GM12878 (cell line): ENCODE data around the gene LPCAT4. TPM values are rescaled to one million over a fixed set of nuclear protein-coding genes. Genes with fewer than 3 reads are reported as not detected.

Experiments used
- ATAC-seq: fragments of 200-7000 bp; cut with Tn5 transposase; 3 replicates; pipeline ENCODE4 v1.9.1; 2020; ENCODE audit warnings: mild to moderate bottlenecking, moderate library complexity
- BruUV-seq: library from RNA; stranded (reverse); fragments of 400-500 nt; replicated peaks from 2 replicates; lab custom pipeline; 2021; lab: Mats Ljungman, UMichigan
- CTCF ChIA-PET: fragments of 300-600 bp; sonication (Branson Sonifier 250); formaldehyde crosslinking; extraction: SDS; loops from one replicate; lab custom pipeline; 2021; ENCODE audit warnings: inconsistent platforms; lab: Yijun Ruan, JAX
- POLR2A ChIA-PET: fragments of 350-600 bp; formaldehyde crosslinking; extraction: SDS; loops from one replicate; lab custom pipeline; 2021; ENCODE audit warnings: inconsistent platforms; lab: Charles Lee
- RAD21 ChIA-PET: fragments of 300-600 bp; sonication (Branson Sonifier 250); formaldehyde crosslinking; loops from one replicate; lab custom pipeline; 2023; ENCODE audit warnings: antibody characterized with exemption; ENCODE audit not compliant: unreplicated experiment; lab: Charles Lee
- SMC1A ChIA-PET: fragments of 300-600 bp; sonication (Branson Sonifier 250); formaldehyde crosslinking; loops from one replicate; lab custom pipeline; 2023; ENCODE audit not compliant: unreplicated experiment, uncharacterized antibody; lab: Charles Lee
- DNase-seq: peaks from one replicate; pipeline ENCODE4 v3.0.0-alpha.2; 2011; ENCODE audit warnings: low read depth, low spot score
- FAIRE-seq: peaks from 3 replicates; lab custom pipeline; 2011; peaks lifted over from hg19 to GRCh38; lab: Jason Lieb, UNC
- H2AFZ ChIP-seq: 2 replicates; pipeline ENCODE4 v1.6.0; 2011; ENCODE audit warnings: low read depth, low read length, control low read depth; ENCODE audit not compliant: control insufficient read depth
- H3K27ac ChIP-seq: 2 replicates; pipeline ENCODE4 v1.5.1; 2011; ENCODE audit warnings: control low read depth; ENCODE audit not compliant: control insufficient read depth, insufficient read depth
- H3K27me3 ChIP-seq, 2 experiments: replicated peaks in 1 of 2; 2 replicates each; pipeline versions ENCODE4 v1.6.0 to v1.6.1; 2011; ENCODE audit warnings: low read length in 1 of 2; ENCODE audit not compliant: control insufficient read depth in 2 of 2, insufficient read depth in 2 of 2
- H3K36me3 ChIP-seq, 2 experiments: 2 replicates each; pipeline ENCODE4 v1.5.1; 2011; ENCODE audit warnings: low read length in 1 of 2; ENCODE audit not compliant: control insufficient read depth in 2 of 2, insufficient read depth in 2 of 2
- H3K4me1 ChIP-seq: 2 replicates; pipeline ENCODE4 v1.6.1; 2011; ENCODE audit warnings: mild to moderate bottlenecking, low read length, moderate library complexity, mixed read lengths; ENCODE audit not compliant: control insufficient read depth, insufficient read depth
- H3K4me2 ChIP-seq: 2 replicates; pipeline ENCODE4 v1.6.0; 2011; ENCODE audit warnings: control low read depth; ENCODE audit not compliant: control insufficient read depth, insufficient read depth
- H3K4me3 ChIP-seq: fragments of 200-600 bp; sonication (generic); 2 replicates; pipeline ENCODE4 v1.5.1; 2016
- H3K79me2 ChIP-seq: 2 replicates; pipeline ENCODE4 v1.6.0; 2011; ENCODE audit warnings: low read length; ENCODE audit not compliant: control insufficient read depth, insufficient read depth
- H3K9ac ChIP-seq: 2 replicates; pipeline ENCODE4 v1.8.0; 2011; ENCODE audit warnings: low read length, control low read depth, mixed read lengths; ENCODE audit not compliant: control insufficient read depth, insufficient read depth
- H3K9me3 ChIP-seq: replicated peaks from 3 replicates; pipeline ENCODE4 v1.5.1; 2011; ENCODE audit warnings: mild to moderate bottlenecking, low read length; ENCODE audit not compliant: control insufficient read depth, insufficient read depth
- H4K20me1 ChIP-seq: 2 replicates; pipeline ENCODE4 v1.6.0; 2011; ENCODE audit not compliant: control insufficient read depth, insufficient read depth
- CHD4 ChIP-seq: fragments of 200-600 bp; sonication (generic); IDR thresholded peaks from 2 replicates; pipeline ENCODE4 v1.6.1; 2016; ENCODE audit warnings: mild to moderate bottlenecking
- HCFC1 ChIP-seq: fragments of 150-350 bp; IDR thresholded peaks from 2 replicates; pipeline ENCODE4 v1.6.1; 2014; ENCODE audit warnings: low read length
- HDGF ChIP-seq: fragments of 450-650 bp; IDR thresholded peaks from 2 replicates; pipeline ENCODE4 v1.6.1; 2016; ENCODE audit warnings: antibody characterized with exemption
- HSF1 ChIP-seq: fragments of 150-350 bp; IDR thresholded peaks from 2 replicates; pipeline ENCODE4 v1.6.1; 2014; ENCODE audit warnings: mild to moderate bottlenecking, low read depth, low read length
- IKZF1 ChIP-seq: fragments of 450-650 bp; conservative IDR thresholded peaks from 2 replicates; pipeline ENCODE4 v1.6.1; 2017; ENCODE audit warnings: antibody characterized with exemption, mild to moderate bottlenecking
- MEF2B ChIP-seq: fragments of 450-650 bp; IDR thresholded peaks from 2 replicates; pipeline ENCODE4 v1.6.1; 2018; ENCODE audit warnings: mild to moderate bottlenecking, moderate library complexity; ENCODE audit not compliant: partially characterized antibody, poor library complexity, severe bottlenecking
- MTA2 ChIP-seq: fragments of 450-650 bp; IDR thresholded peaks from 2 replicates; pipeline ENCODE4 v1.6.1; 2016; ENCODE audit warnings: low read depth, mild to moderate bottlenecking, moderate library complexity
- POU2F2 ChIP-seq: IDR thresholded peaks from 3 replicates; pipeline ENCODE4 v1.6.1; 2011; ENCODE audit warnings: low read depth, mild to moderate bottlenecking, low read length, borderline replicate concordance
- RAD51 ChIP-seq: fragments of 450-650 bp; IDR thresholded peaks from 2 replicates; pipeline ENCODE4 v1.6.1; 2016; ENCODE audit warnings: moderate library complexity, mild to moderate bottlenecking, inconsistent platforms
- RELA ChIP-seq: fragments of 450-650 bp; IDR thresholded peaks from 2 replicates; pipeline ENCODE4 v1.8.0; 2014; ENCODE audit warnings: borderline replicate concordance; ENCODE audit not compliant: partially characterized antibody
- SIN3A ChIP-seq: IDR thresholded peaks from 2 replicates; pipeline ENCODE4 v1.6.1; 2012; ENCODE audit warnings: low read depth, low read length, improper control_type of control experiment
- ZNF274 ChIP-seq: IDR thresholded peaks from one replicate; pipeline ENCODE4 v1.8.0; 2011; ENCODE audit not compliant: insufficient read length, insufficient read depth
- ZZZ3 ChIP-seq: IDR thresholded peaks from 2 replicates; pipeline ENCODE4 v1.6.1; 2011; ENCODE audit warnings: low read depth; ENCODE audit not compliant: control insufficient read depth, insufficient read length
- WGBS: methylation state at CpG from one replicate; pipeline ENCODE4 v1.1.6; 2016; ENCODE audit warnings: low lambda C conversion rate; ENCODE audit not compliant: insufficient replicate concordance, insufficient coverage; ENCODE audit errors: missing lambda C conversion rate; 5-methylcytosine and 5-hydroxymethylcytosine counted together
- in situ Hi-C: fragments of 300-500 bp; cut with MboI; formaldehyde crosslinking; loops from 9 replicates; pipeline ENCODE4 v1.14.3; 2018; ENCODE audit warnings: mixed read lengths
- intact Hi-C: fragments of 100-400 bp; cut with micrococcal nuclease; formaldehyde crosslinking; loops from one replicate; pipeline ENCODE4 v1.14.2; 2022; ENCODE audit not compliant: unreplicated experiment
- polyA plus RNA-seq, 11 experiments: library from polyadenylated mRNA; depleted of rRNA in 4 of 11; unstranded in 6 of 11; stranded (reverse) in 5 of 11; fragments of >200 nt; fragmentation: Nextera tagmentation in 4 of 11; fragmentation: Illumina TruSeq in 1 of 11; extraction: Ambion mirVana in 4 of 11; extraction: Trizol in 1 of 11; gene quantifications; 1 replicate in 1 of 11; 2 replicates in 10 of 11; pipeline versions ENCODE4 v1.2.1 to v1.2.3, GENCODE V29; 2011 to 2016; ENCODE audit warnings: inconsistent platforms in 2 of 11, missing spikeins in 2 of 11, low read depth in 1 of 11
- total RNA-seq, 4 experiments: library from RNA; depleted of rRNA in 3 of 4; stranded (reverse); fragments of >200 nt in 3 of 4; fragmentation: Illumina TruSeq in 1 of 4; extraction: Trizol in 1 of 4; gene quantifications; 2 replicates each; pipeline versions ENCODE4 v1.2.1 to v1.2.3, GENCODE V29; 2013 to 2021
- TF ChIP-seq, protein P1 (sequence below): fragments of 450-650 bp; IDR thresholded peaks from 2 replicates; pipeline ENCODE4 v1.6.1; 2017; ENCODE audit warnings: borderline replicate concordance
- TF ChIP-seq, protein P2 (sequence below): IDR thresholded peaks from 2 replicates; pipeline ENCODE4 v1.6.1; 2012; ENCODE audit warnings: low read depth, low read length, improper control_type of control experiment

Gene LPCAT4
- total and polyA plus RNA-seq, 10 of the 15 experiments (the other 5 are each of a cell fraction or from before 2014, with no cell fraction given), result 14.4 to 57.2 (median 33.0) TPM

DNA sequence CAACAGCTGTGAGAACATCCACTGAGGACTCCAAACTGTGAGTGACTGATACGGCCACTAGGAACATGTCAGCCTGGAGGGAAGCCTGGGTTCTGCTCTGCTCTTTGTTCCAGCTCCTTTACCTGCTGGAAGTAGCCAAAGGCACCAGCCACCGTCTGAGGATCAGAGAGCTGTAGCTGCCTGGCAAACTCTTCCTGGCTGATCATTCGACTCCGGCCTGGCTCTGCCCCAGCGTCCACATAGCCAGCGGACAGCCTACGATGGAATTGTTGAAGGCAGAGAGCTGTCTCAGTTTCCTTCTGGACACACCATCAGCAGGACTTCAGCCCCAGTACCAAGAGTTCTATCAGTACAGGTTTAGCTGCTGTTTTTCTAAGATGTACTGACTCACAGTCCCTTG is 5.7 kb downstream of the LPCAT4 start:
- ATAC-seq (no peak), DNase-seq (no peak), FAIRE-seq (no peak)
- RAD21 ChIA-PET, result no interaction called here
- SMC1A ChIA-PET, result interaction anchor here (1.1 kb wide), 1 partner anchor 31 kb away, joined by 3 read pairs; no protein-coding TSS in a partner anchor
- no peak overlapping the region for H3K4me3 ChIP-seq
- CTCF ChIA-PET, result interaction anchor here (2.1 kb wide), 1 partner anchor 120 kb away, joined by 8 read pairs; no protein-coding TSS in a partner anchor
- no peak overlapping the region for H3K27ac ChIP-seq
- no peaks in the 10 kb centered on the region for H3K9me3 ChIP-seq
- intact Hi-C loops, result no loop called here
- H3K36me3 ChIP-seq, result peaks cover 0 to 21% of the 10 kb centered on the region in 2 experiments
- no peak overlapping the region for H3K9ac ChIP-seq
- in situ Hi-C loops, result no loop called here
- POLR2A ChIA-PET, result interaction anchor here (0.6 kb wide), 1 partner anchor 221 kb away, joined by 3 read pairs; no protein-coding TSS in a partner anchor
- H3K79me2 ChIP-seq, result peaks cover 18% of the 10 kb centered on the region
- BruUV-seq, result no TSS peak
- H2AFZ ChIP-seq, result no peak overlapping the region
- H3K27me3 ChIP-seq, result no peaks in the 10 kb centered on the region
- TF ChIP-seq HDGF (no peak), SIN3A (no peak), CHD4 (no peak), ZNF274 (no peak), IKZF1 (no peak), ZZZ3 (no peak), MTA2 (no peak), RAD51 (no peak), HSF1 (no peak), RELA (no peak), MEF2B (no peak), HCFC1 (no peak), POU2F2 (no peak)
- TF ChIP-seq, protein P1, sequence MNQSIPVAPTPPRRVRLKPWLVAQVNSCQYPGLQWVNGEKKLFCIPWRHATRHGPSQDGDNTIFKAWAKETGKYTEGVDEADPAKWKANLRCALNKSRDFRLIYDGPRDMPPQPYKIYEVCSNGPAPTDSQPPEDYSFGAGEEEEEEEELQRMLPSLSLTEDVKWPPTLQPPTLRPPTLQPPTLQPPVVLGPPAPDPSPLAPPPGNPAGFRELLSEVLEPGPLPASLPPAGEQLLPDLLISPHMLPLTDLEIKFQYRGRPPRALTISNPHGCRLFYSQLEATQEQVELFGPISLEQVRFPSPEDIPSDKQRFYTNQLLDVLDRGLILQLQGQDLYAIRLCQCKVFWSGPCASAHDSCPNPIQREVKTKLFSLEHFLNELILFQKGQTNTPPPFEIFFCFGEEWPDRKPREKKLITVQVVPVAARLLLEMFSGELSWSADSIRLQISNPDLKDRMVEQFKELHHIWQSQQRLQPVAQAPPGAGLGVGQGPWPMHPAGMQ, result no peak
- TF ChIP-seq, protein P2, sequence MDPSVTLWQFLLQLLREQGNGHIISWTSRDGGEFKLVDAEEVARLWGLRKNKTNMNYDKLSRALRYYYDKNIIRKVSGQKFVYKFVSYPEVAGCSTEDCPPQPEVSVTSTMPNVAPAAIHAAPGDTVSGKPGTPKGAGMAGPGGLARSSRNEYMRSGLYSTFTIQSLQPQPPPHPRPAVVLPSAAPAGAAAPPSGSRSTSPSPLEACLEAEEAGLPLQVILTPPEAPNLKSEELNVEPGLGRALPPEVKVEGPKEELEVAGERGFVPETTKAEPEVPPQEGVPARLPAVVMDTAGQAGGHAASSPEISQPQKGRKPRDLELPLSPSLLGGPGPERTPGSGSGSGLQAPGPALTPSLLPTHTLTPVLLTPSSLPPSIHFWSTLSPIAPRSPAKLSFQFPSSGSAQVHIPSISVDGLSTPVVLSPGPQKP, result no peak
- H3K4me2 ChIP-seq, result no peak overlapping the region
- peaks cover 13% of the 10 kb centered on the region for H3K4me1 ChIP-seq
- 95% methylated on average over 7 of the region's 7 CpGs for WGBS
- no peaks in the 10 kb centered on the region for H4K20me1 ChIP-seq
